ENCODE measurements around the gene SLC43A1.

Gene SLC43A1

GRCh38 chr11:57497303-57498247 lies 17.9 kb downstream of the SLC43A1 start:
- DNase-seq = no peak

GRCh38 chr11:57496109-57496820 lies 19.2 kb downstream of the SLC43A1 start:
- no peak for DNase-seq

GRCh38 chr11:57493507-57494503 lies 21.7 kb downstream of the SLC43A1 start:
- no peak for DNase-seq

GRCh38 chr11:57491371-57492061 lies 24.0 kb downstream of the SLC43A1 start:
- no peak for DNase-seq

- DNase-seq = no peak
Measured at GRCh38 chr11:57490456-57491248, 24.9 kb downstream of the SLC43A1 start.

GRCh38 chr11:57487920-57488659 lies 27.4 kb downstream of the SLC43A1 start:
- DNase-seq = no peak

GRCh38 chr11:57487021-57487778 lies 28.3 kb downstream of the SLC43A1 start:
- no peak for DNase-seq

- DNase-seq = no peak
Measured at GRCh38 chr11:57485217-57485990, 30.1 kb downstream of the SLC43A1 start.

- no peak for DNase-seq
Measured at GRCh38 chr11:57484141-57484710, 31.3 kb downstream of the SLC43A1 start.

GRCh38 chr11:57483562-57483918 lies 32.0 kb downstream of the SLC43A1 start:
- DNase-seq = no peak

GRCh38 chr11:57482782-57483561 lies 32.5 kb downstream of the SLC43A1 start:
- no peak for DNase-seq

GRCh38 chr11:57481915-57482781 lies 33.4 kb downstream of the SLC43A1 start:
- no peak for DNase-seq

- no peak for DNase-seq
Measured at GRCh38 chr11:57481315-57481714, 34.2 kb downstream of the SLC43A1 start.

GRCh38 chr11:57480409-57481137 lies 34.9 kb downstream of the SLC43A1 start:
- no peak for DNase-seq

- DNase-seq = no peak
Measured at GRCh38 chr11:57479911-57480310, 35.6 kb downstream of the SLC43A1 start.
